Loucy (cell line): Measurements from ENCODE around the gene MTCL3.

ENCODE experiments used
- H2AFZ ChIP-seq: fragments of 200-600 bp; sonication (generic); 2 replicates; pipeline ENCODE4 v1.6.0; 2016; ENCODE audit warnings: antibody characterized with exemption, mild to moderate bottlenecking, low read length, moderate library complexity
- H3F3A ChIP-seq: fragments of 200-600 bp; 2 replicates; pipeline ENCODE4 v1.6.0; 2016; ENCODE audit warnings: antibody characterized with exemption, low read depth, mild to moderate bottlenecking
- H3K27me3 ChIP-seq: fragments of 200-600 bp; sonication (generic); 2 replicates; pipeline ENCODE4 v1.6.1; 2014; ENCODE audit warnings: low read length, mild to moderate bottlenecking; ENCODE audit not compliant: insufficient read depth, poor library complexity, severe bottlenecking
- H3K36me3 ChIP-seq: fragments of 200-600 bp; sonication (generic); 2 replicates; pipeline ENCODE4 v1.6.1; 2016; ENCODE audit warnings: low read length; ENCODE audit not compliant: insufficient read depth
- H3K4me1 ChIP-seq: fragments of 200-600 bp; sonication (generic); 2 replicates; pipeline ENCODE4 v1.5.1; 2014; ENCODE audit warnings: low read length, mild to moderate bottlenecking; ENCODE audit not compliant: insufficient read depth, poor library complexity, severe bottlenecking
- H3K4me2 ChIP-seq: fragments of 200-600 bp; sonication (generic); 2 replicates; pipeline ENCODE4 v1.6.0; 2014; ENCODE audit warnings: antibody characterized with exemption, low read length, low read depth, mild to moderate bottlenecking; ENCODE audit not compliant: poor library complexity, severe bottlenecking
- H3K4me3 ChIP-seq: fragments of 200-600 bp; sonication (generic); 2 replicates; pipeline ENCODE4 v1.5.1; 2014; ENCODE audit warnings: low read length, mild to moderate bottlenecking, mixed read lengths; ENCODE audit not compliant: poor library complexity, severe bottlenecking
- H3K79me2 ChIP-seq: fragments of 200-600 bp; sonication (generic); 2 replicates; pipeline ENCODE4 v1.6.1; 2014; ENCODE audit warnings: low read length; ENCODE audit not compliant: insufficient read depth
- H3K9ac ChIP-seq: fragments of 200-600 bp; sonication (generic); 2 replicates; pipeline ENCODE4 v1.6.0; 2014; ENCODE audit warnings: mild to moderate bottlenecking, low read depth, low read length, moderate library complexity; ENCODE audit not compliant: poor library complexity, severe bottlenecking
- H3K9me2 ChIP-seq: fragments of 200-600 bp; sonication (generic); replicated peaks from 2 replicates; pipeline ENCODE4 v1.6.1; 2016; ENCODE audit warnings: low read depth, low read length, mixed read lengths
- H3K9me3 ChIP-seq: fragments of 200-600 bp; sonication (generic); 2 replicates; pipeline ENCODE4 v1.6.1; 2014; ENCODE audit warnings: mild to moderate bottlenecking, antibody characterized with exemption, low read length, low read depth; ENCODE audit not compliant: insufficient read depth
- H4K20me1 ChIP-seq: fragments of 200-600 bp; sonication (generic); 2 replicates; pipeline ENCODE4 v1.6.0; 2014; ENCODE audit warnings: antibody characterized with exemption, low read length, mild to moderate bottlenecking; ENCODE audit not compliant: insufficient read depth, poor library complexity, severe bottlenecking
- CTCF ChIP-seq: fragments of 200-600 bp; sonication (generic); conservative IDR thresholded peaks from 2 replicates; pipeline ENCODE4 v1.5.1; 2014; ENCODE audit warnings: mild to moderate bottlenecking, antibody characterized with exemption, low read length
- EZH2phosphoT487 ChIP-seq: fragments of 200-600 bp; IDR thresholded peaks from 2 replicates; pipeline ENCODE4 v1.6.1; 2018; ENCODE audit warnings: antibody characterized with exemption, mild to moderate bottlenecking, moderate library complexity, borderline replicate concordance

Gene MTCL3

DNA sequence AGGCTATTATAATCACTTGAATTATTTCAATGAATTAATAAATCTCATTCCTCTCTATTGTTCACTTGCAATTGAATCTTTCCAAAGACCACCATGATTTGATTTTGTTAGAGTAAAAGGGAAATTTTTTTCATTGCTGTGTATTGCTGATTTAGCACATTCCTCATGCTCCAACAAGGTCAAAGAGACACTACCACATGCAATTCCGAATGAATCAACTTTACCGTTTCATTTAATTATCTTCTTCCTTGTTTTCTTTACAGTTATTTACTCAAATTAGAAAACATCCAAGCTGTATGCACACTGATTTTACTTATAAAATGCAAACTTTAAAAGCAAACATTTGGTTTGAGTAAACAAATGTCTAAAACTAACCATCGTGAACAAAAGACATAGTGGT lies 60.9 kb downstream of the MTCL3 start:
- H3K79me2 ChIP-seq = no peaks in the 10 kb centered on the region
- no peak for TF ChIP-seq CTCF
- TF ChIP-seq EZH2phosphoT487 = no peak
- no peak overlapping the region for H3K9ac ChIP-seq
- H3K4me1 ChIP-seq = peaks cover 15% of the 10 kb centered on the region
- no peaks in the 10 kb centered on the region for H3K9me3 ChIP-seq
- H3F3A ChIP-seq = no peaks in the 10 kb centered on the region
- no peak overlapping the region for H3K4me2 ChIP-seq
- no peak overlapping the region for H3K4me3 ChIP-seq
- H4K20me1 ChIP-seq = no peaks in the 10 kb centered on the region
- no peak overlapping the region for H2AFZ ChIP-seq
- H3K36me3 ChIP-seq = no peaks in the 10 kb centered on the region
- H3K27me3 ChIP-seq = no peaks in the 10 kb centered on the region
- H3K9me2 ChIP-seq = no peaks in the 10 kb centered on the region

DNA sequence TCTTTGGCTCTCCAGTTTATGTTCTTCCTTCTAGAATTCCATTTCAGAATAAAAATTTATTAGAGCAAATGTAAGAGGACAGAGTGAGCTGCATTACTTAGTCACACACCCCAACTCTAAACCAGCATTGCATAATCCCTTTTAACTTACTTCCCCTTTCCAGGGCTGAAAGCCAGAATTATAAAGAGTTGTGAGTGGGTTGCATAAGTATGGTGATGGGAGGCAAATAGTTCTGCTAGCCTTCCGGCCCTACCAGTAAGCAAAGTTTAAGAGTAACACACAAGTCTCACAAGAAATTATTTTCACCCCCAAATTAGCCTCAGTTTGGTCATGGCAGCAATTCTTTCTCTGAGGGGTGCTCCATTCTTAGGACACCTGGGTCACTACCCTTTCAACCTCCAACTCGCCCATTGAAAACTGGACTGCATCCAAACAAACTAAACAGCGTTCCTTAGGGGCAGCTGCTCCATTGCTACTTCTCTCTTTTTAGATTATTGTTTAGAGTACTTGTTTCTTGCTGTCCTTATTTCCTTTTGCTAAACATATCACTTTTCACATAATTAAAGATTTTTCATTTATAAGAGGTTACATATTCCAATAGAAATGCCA lies 61.6 kb downstream of the MTCL3 start:
- Histone ChIP-seq H2AFZ (no peak overlapping the region), H3K4me2 (no peak overlapping the region), H3K9ac (no peak overlapping the region), H4K20me1 (no peaks in the 10 kb centered on the region), H3K4me1 (peaks cover 15% of the 10 kb centered on the region), H3K36me3 (no peaks in the 10 kb centered on the region), H3K79me2 (no peaks in the 10 kb centered on the region), H3F3A (no peaks in the 10 kb centered on the region), H3K9me2 (no peaks in the 10 kb centered on the region), H3K27me3 (no peaks in the 10 kb centered on the region), H3K9me3 (no peaks in the 10 kb centered on the region), H3K4me3 (no peak overlapping the region)
- TF ChIP-seq EZH2phosphoT487 (no peak), CTCF (no peak)

DNA sequence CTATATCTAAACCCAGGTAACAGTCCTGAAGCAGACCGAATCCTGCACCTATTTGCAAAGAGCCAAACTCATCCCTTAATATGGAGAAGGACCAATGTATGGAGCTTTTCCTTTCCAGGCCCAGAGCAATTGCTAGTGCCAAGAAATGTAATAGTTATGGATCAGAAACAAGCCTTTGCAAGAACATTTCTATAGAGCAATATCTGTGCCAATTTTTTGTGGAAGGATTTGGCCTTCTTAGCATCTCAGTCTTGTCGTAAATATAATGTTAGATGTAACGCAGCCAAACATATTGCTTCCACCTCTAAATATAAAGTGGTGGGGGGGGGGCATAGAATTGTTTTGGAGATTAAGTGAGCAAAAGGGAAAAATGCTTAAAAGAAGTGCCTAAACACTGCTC lies 62.7 kb downstream of the MTCL3 start:
- Histone ChIP-seq H3K79me2 (no peaks in the 10 kb centered on the region), H3F3A (no peaks in the 10 kb centered on the region), H3K9me3 (no peaks in the 10 kb centered on the region), H2AFZ (no peak overlapping the region), H3K9ac (no peak overlapping the region), H3K4me3 (no peak overlapping the region), H3K27me3 (no peaks in the 10 kb centered on the region), H3K4me1 (peaks cover 15% of the 10 kb centered on the region), H3K4me2 (no peak overlapping the region), H4K20me1 (no peaks in the 10 kb centered on the region), H3K9me2 (no peaks in the 10 kb centered on the region), H3K36me3 (no peaks in the 10 kb centered on the region)
- TF ChIP-seq CTCF (no peak), EZH2phosphoT487 (no peak)
